Measurements from ENCODE around the gene L3MBTL1.
"Not testable (repeated sequence)": the region's sequence is repeated elsewhere in the genome, so short reads cannot be mapped to it uniquely, and the experiment has no call there.

The L3MBTL1 gene

GRCh38 chr20:43569282-43569681 is 61.8 kb downstream of the L3MBTL1 start:
- Mint-ChIP-seq H3K4me1 (ENCODE audit: low read depth) (no peaks in the 10 kb centered on the region), H3K36me3 (ENCODE audit: low read depth) (no peaks in the 10 kb centered on the region), H3K4me3 (no peak overlapping the region)

DNA sequence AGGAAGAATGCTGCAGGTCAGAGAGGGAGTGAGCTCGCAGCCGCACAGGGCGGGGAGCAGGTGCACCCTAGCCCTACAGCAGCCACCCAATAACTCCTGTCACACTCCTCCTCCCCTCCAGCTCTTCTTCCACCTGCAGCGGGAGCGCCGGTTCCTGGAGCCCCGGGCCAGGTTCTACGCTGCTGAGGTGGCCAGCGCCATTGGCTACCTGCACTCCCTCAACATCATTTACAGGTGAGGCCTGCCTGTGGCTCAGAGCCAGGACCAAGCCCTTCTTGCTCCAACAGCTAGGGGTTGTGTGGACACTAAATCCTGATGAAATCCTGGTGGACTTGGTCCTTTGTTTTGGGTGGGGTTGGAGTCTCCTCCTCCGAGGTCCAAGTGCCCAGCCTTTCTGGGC is 63.0 kb downstream of the L3MBTL1 start:
- H3K27me3 Mint-ChIP-seq, result no peaks in the 10 kb centered on the region
- no peaks in the 10 kb centered on the region for H3K9me3 Mint-ChIP-seq
- H3K27ac Mint-ChIP-seq, result no peak overlapping the region
- no peak overlapping the region for H3K4me3 Mint-ChIP-seq
- H3K36me3 Mint-ChIP-seq (ENCODE audit: low read depth), result no peaks in the 10 kb centered on the region
- H3K4me1 Mint-ChIP-seq (ENCODE audit: low read depth), result no peaks in the 10 kb centered on the region
- no peak for DNase-seq

More at GRCh38 chr20:43569282-43569681, 61.8 kb downstream of the L3MBTL1 start:
- Mint-ChIP-seq H3K27ac (no peak overlapping the region), H3K27me3 (no peaks in the 10 kb centered on the region), H3K9me3 (no peaks in the 10 kb centered on the region)
- no peak for DNase-seq

DNA sequence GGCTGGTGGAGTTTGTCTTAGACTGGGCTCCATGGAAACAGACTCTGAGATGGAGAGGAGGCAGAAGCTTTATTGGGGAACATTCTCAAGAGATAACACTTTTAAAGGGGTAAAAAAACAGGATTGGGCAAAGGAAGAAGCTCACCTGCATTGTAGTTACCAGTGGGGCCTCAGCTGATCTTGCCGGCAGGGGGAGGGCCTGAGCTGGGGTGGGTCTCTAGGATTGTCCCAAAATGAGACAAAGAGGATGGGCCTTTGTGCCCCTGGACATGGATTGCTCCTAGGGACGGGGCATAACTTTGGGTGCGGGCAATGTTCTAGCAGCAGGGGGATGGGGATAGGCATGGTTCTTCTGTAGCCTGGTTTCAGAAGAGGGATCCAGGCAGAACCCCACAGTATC is 63.8 kb downstream of the L3MBTL1 start:
- no peaks in the 10 kb centered on the region for H3K4me1 Mint-ChIP-seq (ENCODE audit: low read depth)
- no peaks in the 10 kb centered on the region for H3K9me3 Mint-ChIP-seq
- H3K4me3 Mint-ChIP-seq, result no peak overlapping the region
- DNase-seq, result no peak
- H3K36me3 Mint-ChIP-seq (ENCODE audit: low read depth), result no peaks in the 10 kb centered on the region
- no peaks in the 10 kb centered on the region for H3K27me3 Mint-ChIP-seq
- no peak overlapping the region for H3K27ac Mint-ChIP-seq

DNA sequence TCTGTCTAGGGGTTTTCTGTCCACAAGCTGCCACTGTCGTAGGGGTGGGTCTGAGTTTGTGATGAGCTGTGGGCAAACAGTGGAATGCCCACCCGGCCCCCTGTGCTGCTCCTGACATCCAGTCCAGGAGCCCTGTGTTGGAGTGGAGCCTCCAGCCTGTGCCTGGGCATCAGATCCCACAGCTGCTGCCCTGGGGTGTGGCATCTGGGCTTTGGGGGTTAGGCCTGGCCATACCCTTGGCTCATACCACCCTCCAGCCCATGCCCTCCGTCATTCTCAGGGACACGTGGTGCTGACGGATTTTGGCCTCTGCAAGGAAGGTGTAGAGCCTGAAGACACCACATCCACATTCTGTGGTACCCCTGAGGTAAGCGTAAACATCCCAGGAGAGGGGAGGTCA is 64.3 kb downstream of the L3MBTL1 start:
- no peaks in the 10 kb centered on the region for H3K36me3 Mint-ChIP-seq (ENCODE audit: low read depth)
- no peak overlapping the region for H3K27ac Mint-ChIP-seq
- no peaks in the 10 kb centered on the region for H3K4me1 Mint-ChIP-seq (ENCODE audit: low read depth)
- no peak for DNase-seq
- H3K9me3 Mint-ChIP-seq, result no peaks in the 10 kb centered on the region
- H3K27me3 Mint-ChIP-seq, result no peaks in the 10 kb centered on the region
- no peak overlapping the region for H3K4me3 Mint-ChIP-seq

- H3K4me1 Mint-ChIP-seq (ENCODE audit: low read depth), result no peaks in the 10 kb centered on the region
- no peak for DNase-seq
- no peak overlapping the region for H3K4me3 Mint-ChIP-seq
- no peaks in the 10 kb centered on the region for H3K9me3 Mint-ChIP-seq
- no peaks in the 10 kb centered on the region for H3K36me3 Mint-ChIP-seq (ENCODE audit: low read depth)
- H3K27me3 Mint-ChIP-seq, result no peaks in the 10 kb centered on the region
- H3K27ac Mint-ChIP-seq, result no peak overlapping the region
Measured at GRCh38 chr20:43572891-43573290, 65.4 kb downstream of the L3MBTL1 start.

GRCh38 chr20:43576108-43576507 is 68.6 kb downstream of the L3MBTL1 start:
- H3K4me1 Mint-ChIP-seq (ENCODE audit: low read depth), result no peaks in the 10 kb centered on the region
- H3K27me3 Mint-ChIP-seq, result no peaks in the 10 kb centered on the region
- no peak overlapping the region for H3K27ac Mint-ChIP-seq
- no peak overlapping the region for H3K4me3 Mint-ChIP-seq
- DNase-seq, result no peak
- no peaks in the 10 kb centered on the region for H3K36me3 Mint-ChIP-seq (ENCODE audit: low read depth)
- no peaks in the 10 kb centered on the region for H3K9me3 Mint-ChIP-seq

DNA sequence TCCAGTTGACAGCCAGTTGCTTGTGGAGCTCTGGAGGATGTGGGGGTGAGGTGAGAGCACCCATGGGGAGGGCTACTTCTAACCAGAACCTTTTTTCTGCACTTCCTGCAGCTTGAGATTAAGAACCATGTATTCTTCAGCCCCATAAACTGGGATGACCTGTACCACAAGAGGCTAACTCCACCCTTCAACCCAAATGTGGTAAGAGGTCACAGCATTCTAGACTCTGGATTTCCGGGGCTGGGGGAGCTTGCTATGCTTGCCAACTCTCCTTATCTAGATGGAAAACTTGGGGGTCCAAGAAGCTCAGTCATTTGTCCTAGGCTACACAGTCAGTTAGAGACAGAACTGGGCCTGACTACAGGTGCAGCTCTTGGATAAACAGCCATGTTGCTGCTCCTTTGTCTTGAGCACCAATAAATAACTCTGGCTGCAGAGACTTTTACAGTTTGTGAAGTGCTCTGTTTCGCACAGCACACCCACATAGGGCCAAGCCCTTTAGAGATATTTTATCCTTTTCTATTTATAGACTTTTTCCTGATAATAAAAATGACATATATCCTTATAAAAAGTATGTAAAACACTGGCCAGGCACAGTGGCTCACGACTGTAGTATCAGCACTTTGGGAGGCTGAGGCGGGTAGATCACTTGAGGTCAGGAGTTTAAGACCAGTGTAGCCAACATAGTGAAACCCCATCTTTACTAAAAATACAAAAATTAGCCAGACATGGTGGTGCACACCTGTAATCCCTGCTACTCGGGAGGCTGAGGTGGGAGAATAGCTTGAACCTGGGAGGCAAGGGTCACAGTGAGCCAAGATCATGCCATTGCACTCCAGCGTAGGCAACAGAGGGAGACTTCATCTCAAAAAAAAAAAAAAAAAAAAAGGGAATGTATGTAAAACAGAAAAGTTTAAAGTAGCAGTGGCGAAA is 72.6 kb downstream of the L3MBTL1 start:
- H3K4me3 Mint-ChIP-seq, result no peak overlapping the region
- H3K4me1 Mint-ChIP-seq (ENCODE audit: low read depth), result no peaks in the 10 kb centered on the region
- no peak for DNase-seq
- no peak overlapping the region for H3K27ac Mint-ChIP-seq
- no peaks in the 10 kb centered on the region for H3K27me3 Mint-ChIP-seq
- no peaks in the 10 kb centered on the region for H3K9me3 Mint-ChIP-seq
- H3K36me3 Mint-ChIP-seq (ENCODE audit: low read depth), result no peaks in the 10 kb centered on the region

DNA sequence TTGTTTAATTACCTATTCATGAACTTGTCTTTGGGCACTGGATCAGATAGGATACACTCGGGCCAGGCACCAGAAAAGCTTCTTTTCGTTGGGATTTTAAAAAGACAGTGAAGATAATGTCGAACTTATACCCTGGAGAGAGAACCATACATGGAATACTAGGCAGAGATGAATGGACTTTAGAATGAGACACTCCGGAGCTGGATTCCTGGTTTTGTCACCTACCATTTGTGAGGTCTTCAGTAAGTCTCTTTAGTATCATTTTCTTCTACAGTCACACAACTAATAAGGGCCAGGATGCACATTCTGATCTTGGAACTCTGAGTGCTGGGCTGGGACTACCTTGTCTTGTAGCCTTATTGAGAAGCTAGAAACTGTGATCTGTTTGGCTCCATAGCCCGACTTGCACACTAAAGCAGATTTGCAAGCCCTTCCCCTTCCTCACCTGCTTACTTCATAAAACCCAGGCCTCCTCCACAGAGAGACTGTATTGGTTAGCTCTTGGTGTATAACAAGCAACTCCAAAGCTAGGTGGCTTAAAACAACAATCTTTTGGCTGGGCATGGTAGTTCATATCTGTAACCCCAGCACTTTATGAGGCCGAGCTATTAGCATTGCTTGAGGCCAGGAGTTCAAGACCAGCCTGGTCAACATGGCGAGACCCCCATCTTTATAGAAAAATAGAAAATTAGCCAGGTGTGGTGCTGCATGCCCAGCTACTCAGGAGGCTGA is 75.8 kb downstream of the L3MBTL1 start:
- H3K27ac Mint-ChIP-seq, result no peak overlapping the region
- no peak for DNase-seq
- H3K9me3 Mint-ChIP-seq, result no peaks in the 10 kb centered on the region
- no peaks in the 10 kb centered on the region for H3K27me3 Mint-ChIP-seq
- H3K4me3 Mint-ChIP-seq, result no peak overlapping the region
- H3K4me1 Mint-ChIP-seq (ENCODE audit: low read depth), result no peaks in the 10 kb centered on the region
- H3K36me3 Mint-ChIP-seq (ENCODE audit: low read depth), result no peaks in the 10 kb centered on the region

- H3K27me3 Mint-ChIP-seq, result no peaks in the 10 kb centered on the region
- no peak for DNase-seq
- no peak overlapping the region for H3K27ac Mint-ChIP-seq
- no peaks in the 10 kb centered on the region for H3K9me3 Mint-ChIP-seq
- H3K4me1 Mint-ChIP-seq (ENCODE audit: low read depth), result no peaks in the 10 kb centered on the region
- no peaks in the 10 kb centered on the region for H3K36me3 Mint-ChIP-seq (ENCODE audit: low read depth)
- H3K4me3 Mint-ChIP-seq, result no peak overlapping the region
Measured at GRCh38 chr20:43583982-43584432, 76.5 kb downstream of the L3MBTL1 start.

DNA sequence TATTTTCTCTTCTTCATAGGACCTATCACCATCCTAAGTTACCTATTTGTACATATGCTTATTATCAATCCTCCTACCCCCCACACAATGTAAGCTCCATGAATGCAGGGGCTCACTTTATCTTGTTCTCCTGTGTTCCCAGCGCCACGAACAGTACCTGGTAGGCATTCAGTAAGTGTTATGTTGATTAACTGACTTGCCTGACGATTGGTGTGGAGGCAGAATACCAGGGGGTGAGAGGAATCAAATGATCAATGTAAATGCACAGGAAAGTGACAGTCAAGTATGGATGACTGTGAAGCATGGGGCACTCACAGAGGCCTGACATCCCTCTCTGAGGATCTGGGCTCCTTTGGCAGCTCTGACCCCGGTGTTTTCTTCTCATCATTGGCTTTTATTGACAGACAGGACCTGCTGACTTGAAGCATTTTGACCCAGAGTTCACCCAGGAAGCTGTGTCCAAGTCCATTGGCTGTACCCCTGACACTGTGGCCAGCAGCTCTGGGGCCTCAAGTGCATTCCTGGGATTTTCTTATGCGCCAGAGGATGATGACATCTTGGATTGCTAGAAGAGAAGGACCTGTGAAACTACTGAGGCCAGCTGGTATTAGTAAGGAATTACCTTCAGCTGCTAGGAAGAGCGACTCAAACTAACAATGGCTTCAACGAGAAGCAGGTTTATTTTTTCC is 77.1 kb downstream of the L3MBTL1 start:
- no peak for DNase-seq
- Mint-ChIP-seq H3K9me3 (no peaks in the 10 kb centered on the region), H3K27me3 (no peaks in the 10 kb centered on the region), H3K36me3 (ENCODE audit: low read depth) (no peaks in the 10 kb centered on the region), H3K27ac (no peak overlapping the region), H3K4me1 (ENCODE audit: low read depth) (peaks cover under 1% of the 10 kb centered on the region), H3K4me3 (no peak overlapping the region)

- H3K9me3 Mint-ChIP-seq, result no peaks in the 10 kb centered on the region
- no peaks in the 10 kb centered on the region for H3K27me3 Mint-ChIP-seq
- H3K36me3 Mint-ChIP-seq (ENCODE audit: low read depth), result peaks cover 4% of the 10 kb centered on the region
- no peak overlapping the region for H3K4me3 Mint-ChIP-seq
- no peak overlapping the region for H3K27ac Mint-ChIP-seq
- H3K4me1 Mint-ChIP-seq (ENCODE audit: low read depth), result peaks cover 14% of the 10 kb centered on the region
- DNase-seq, result no peak
Measured at GRCh38 chr20:43586641-43587040, 79.1 kb downstream of the L3MBTL1 start.

DNA sequence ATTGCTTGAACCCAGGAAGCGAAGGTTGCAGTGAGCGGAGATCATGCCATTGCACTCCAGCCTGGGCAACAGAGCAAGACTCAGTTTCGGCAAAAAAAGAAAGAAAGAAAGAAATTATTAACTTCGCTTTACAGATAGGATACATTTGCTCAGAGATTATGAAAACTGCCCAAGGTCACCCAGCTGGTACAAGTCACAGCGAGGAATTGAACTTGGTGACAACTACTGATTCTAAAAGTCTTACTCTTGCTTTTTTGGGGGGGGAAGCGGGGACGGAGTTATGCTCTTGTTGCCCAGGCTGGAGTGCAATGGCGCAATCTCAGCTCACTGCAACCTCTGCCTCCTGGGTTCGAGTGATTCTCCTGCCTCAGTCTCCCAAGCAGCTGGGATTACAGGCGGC is 81.0 kb downstream of the L3MBTL1 start:
- H3K27ac Mint-ChIP-seq; H3K9me3 Mint-ChIP-seq; H3K4me3 Mint-ChIP-seq; H3K27me3 Mint-ChIP-seq; H3K36me3 Mint-ChIP-seq (ENCODE audit: low read depth); DNase-seq: not testable (repeated sequence)
- H3K4me1 Mint-ChIP-seq (ENCODE audit: low read depth), result peaks cover 16% of the 10 kb centered on the region

- Mint-ChIP-seq H3K36me3 (ENCODE audit: low read depth) (peaks cover 13% of the 10 kb centered on the region), H3K9me3 (no peaks in the 10 kb centered on the region), H3K27ac (peak overlapping the region; percentile 98), H3K27me3 (no peaks in the 10 kb centered on the region), H3K4me1 (ENCODE audit: low read depth) (peaks cover 16% of the 10 kb centered on the region), H3K4me3 (peak overlapping the region; percentile 92)
- DNase-seq, result no peak
Measured at GRCh38 chr20:43590036-43590391, 82.5 kb downstream of the L3MBTL1 start.

GRCh38 chr20:43590392-43591303 is 83.2 kb downstream of the L3MBTL1 start, which contains the start of gene IFT52:
Gene IFT52, plus strand, starts transcription at chr20:43590937. Its CDS starts 3,762 bp downstream, at chr20:43594699.
- Mint-ChIP-seq H3K27me3 (no peaks in the 10 kb centered on the region), H3K36me3 (ENCODE audit: low read depth) (peaks cover 15% of the 10 kb centered on the region), H3K4me3 (peak within 1 kb of the TSS; percentile 92), H3K27ac (peak within 1 kb of the TSS; percentile 98), H3K4me1 (ENCODE audit: low read depth) (peaks cover 16% of the 10 kb centered on the region), H3K9me3 (no peaks in the 10 kb centered on the region)
- peak; percentile 91 for DNase-seq

Measured in activated T-cell treated with anti-CD3 and anti-CD28 coated beads, Interleukin-2, amount 50 U/mL, for 24 hours (primary cell).